Right ventricle myocardium superior (tissue), 1 donor: ENCODE results near the gene TMA7B. TPM values are rescaled to one million over a fixed set of nuclear protein-coding genes. Genes with fewer than 3 reads are reported as not detected.

Source experiments
- ATAC-seq: fragments of 200-7000 bp; cut with Tn5 transposase; one replicate; pipeline ENCODE4 v1.9.1; 2020; ENCODE audit warnings: mild to moderate bottlenecking; ENCODE audit not compliant: poor library complexity
- DNase-seq: peaks from one replicate; pipeline ENCODE4 v3.0.0-alpha.2; 2020
- intact Hi-C: fragments of 100-400 bp; cut with DNase I; formaldehyde crosslinking; loops from one replicate; pipeline ENCODE4 v1.11.2; 2022
- total RNA-seq: library from RNA; stranded (reverse); fragmentation: NEBNext Ultra II Directional; extraction: Animal tissue kit (Norgen Biotek cat#: 25700); gene quantifications from one replicate; pipeline ENCODE4 v1.2.1, GENCODE V29; 2021
- donor health status: DM: no; HTN: yes; CAD: no; lungs with severe emphysema.

Gene TMA7B
- total RNA-seq, 1 donor from 2014 or later = not detected

GRCh38 chr22:39994041-39994565, 33.9 kb downstream of the TMA7B start:
- ATAC-seq = no peak
- no peak for DNase-seq
- intact Hi-C loops = no loop called here

- intact Hi-C loops = no loop called here
- DNase-seq (no peak), ATAC-seq (no peak)
Measured at GRCh38 chr22:39994566-39995392, 34.6 kb downstream of the TMA7B start, which contains the start of gene FAM83F. FAM83F (plus strand) TSS chr22:39994954; CDS start chr22:39995043, 89 bp downstream.

- intact Hi-C loops = no loop called here
Measured at GRCh38 chr22:39995393-39996252, 35.4 kb downstream of the TMA7B start.

GRCh38 chr22:39996732-39997131, 36.5 kb downstream of the TMA7B start:
- DNase-seq (no peak), ATAC-seq (no peak)
- intact Hi-C loops = no loop called here

More at GRCh38 chr22:39995393-39996252, 35.4 kb downstream of the TMA7B start:
- no peak for DNase-seq
- ATAC-seq = no peak

GRCh38 chr22:39997421-39997820, 37.2 kb downstream of the TMA7B start:
- ATAC-seq = no peak

GRCh38 chr22:39997939-39998726, 37.9 kb downstream of the TMA7B start:
- peak; percentile 66 for DNase-seq
- peak; percentile 74 for ATAC-seq
- intact Hi-C loops = no loop called here

More at GRCh38 chr22:39997421-39997820, 37.2 kb downstream of the TMA7B start:
- intact Hi-C loops = no loop called here
- DNase-seq = no peak

- intact Hi-C loops = no loop called here
- ATAC-seq (no peak), DNase-seq (no peak)
Measured at GRCh38 chr22:39999144-39999757, 39.1 kb downstream of the TMA7B start.

GRCh38 chr22:40000171-40000570, 40.0 kb downstream of the TMA7B start:
- intact Hi-C loops = no loop called here
- ATAC-seq (no peak), DNase-seq (no peak)

- no peak for ATAC-seq
- DNase-seq = no peak
- intact Hi-C loops = no loop called here
Measured at GRCh38 chr22:40001106-40001505, 40.9 kb downstream of the TMA7B start.

GRCh38 chr22:40001800-40002577, 41.8 kb downstream of the TMA7B start:
- no peak for ATAC-seq
- intact Hi-C loops = no loop called here
- DNase-seq = no peak

- ATAC-seq = no peak
- intact Hi-C loops = no loop called here
- DNase-seq = no peak
Measured at GRCh38 chr22:40002935-40003715, 42.9 kb downstream of the TMA7B start.

- DNase-seq (no peak), ATAC-seq (no peak)
- intact Hi-C loops = no loop called here
Measured at GRCh38 chr22:40004836-40005235, 44.6 kb downstream of the TMA7B start.

GRCh38 chr22:40006641-40007040, 46.4 kb downstream of the TMA7B start:
- ATAC-seq = no peak
- intact Hi-C loops = no loop called here
- DNase-seq = no peak

GRCh38 chr22:40007853-40008710, 47.9 kb downstream of the TMA7B start:
- intact Hi-C loops = no loop called here
- ATAC-seq = peak; percentile 20
- DNase-seq = no peak

- intact Hi-C loops = no loop called here
- DNase-seq (no peak), ATAC-seq (no peak)
Measured at GRCh38 chr22:40008726-40009291, 48.6 kb downstream of the TMA7B start.
